IPS-18c (cell line): ENCODE measurements around the gene FTHL17.

ENCODE experiments used
- H3K4me3 ChIP-seq: 2 replicates; pipeline ENCODE4 v1.7.0; 2013; ENCODE audit warnings: low read depth, mild to moderate bottlenecking, low read length, moderate library complexity; ENCODE audit not compliant: insufficient read depth
- H3K9me3 ChIP-seq: one replicate; pipeline ENCODE4 v1.6.1; 2013; ENCODE audit warnings: mild to moderate bottlenecking, low read length, moderate library complexity; ENCODE audit not compliant: control insufficient read depth, insufficient read depth

Gene FTHL17

DNA sequence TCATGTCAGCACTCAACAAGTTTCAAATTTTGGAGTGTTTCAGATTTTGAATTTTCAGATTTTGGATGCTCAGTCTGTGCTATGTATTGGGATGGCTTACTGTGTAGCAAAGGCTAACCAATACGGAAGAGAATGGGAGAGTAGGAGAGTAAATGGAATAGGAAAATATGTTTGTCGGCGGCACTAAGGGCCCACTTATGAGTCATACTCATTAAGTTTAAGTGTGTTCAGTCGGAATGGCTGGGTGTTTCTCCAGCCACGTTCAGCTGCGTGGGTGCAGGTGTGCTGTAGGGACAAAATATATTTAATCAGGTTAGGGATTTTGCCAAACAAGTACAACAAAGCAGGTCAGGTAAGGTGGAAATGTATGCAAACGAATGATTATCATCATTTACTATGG lies 13.6 kb downstream of the FTHL17 start:
- H3K9me3 ChIP-seq = no peaks in the 10 kb centered on the region
- H3K4me3 ChIP-seq = no peak overlapping the region

DNA sequence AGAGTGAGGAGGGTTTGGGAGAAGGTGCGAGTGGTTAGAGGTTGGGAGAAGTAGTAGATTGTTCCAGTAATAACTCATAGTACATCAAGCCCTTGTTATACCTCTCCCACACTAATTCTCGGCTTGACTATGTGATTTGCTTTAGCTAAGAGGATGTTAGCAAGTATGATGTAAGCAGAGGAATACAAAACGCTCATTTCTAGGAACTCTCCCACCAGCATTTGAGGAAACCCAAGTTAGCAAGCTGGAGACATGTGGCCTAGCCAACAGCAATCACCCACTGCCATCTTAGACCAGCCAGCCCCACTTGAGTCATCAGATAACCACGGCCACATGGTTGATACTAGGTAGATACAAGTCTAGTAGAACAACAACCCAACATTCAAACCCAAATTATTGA lies 14.2 kb downstream of the FTHL17 start:
- Histone ChIP-seq H3K4me3 (no peak overlapping the region), H3K9me3 (no peaks in the 10 kb centered on the region)

DNA sequence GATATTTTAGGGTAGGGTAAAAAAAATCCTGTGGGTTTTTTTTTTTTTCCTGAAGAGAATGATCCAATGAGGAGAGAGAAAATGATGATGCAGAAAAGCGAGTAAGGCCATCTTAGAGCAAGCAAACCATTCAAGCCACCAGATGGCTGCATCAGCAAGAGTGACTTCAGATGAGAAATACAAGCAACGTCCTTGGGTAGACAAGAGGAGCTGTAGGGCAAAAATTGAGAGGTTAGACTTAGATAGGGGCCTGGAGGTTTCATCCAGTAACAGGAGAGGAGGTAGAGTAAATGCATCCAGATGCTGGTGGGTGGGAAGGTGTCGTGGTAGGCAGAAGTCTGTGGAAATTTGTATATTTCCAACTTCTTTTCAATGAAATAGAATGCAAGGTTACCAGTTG lies 14.6 kb downstream of the FTHL17 start:
- H3K9me3 ChIP-seq = no peaks in the 10 kb centered on the region
- H3K4me3 ChIP-seq = no peak overlapping the region

DNA sequence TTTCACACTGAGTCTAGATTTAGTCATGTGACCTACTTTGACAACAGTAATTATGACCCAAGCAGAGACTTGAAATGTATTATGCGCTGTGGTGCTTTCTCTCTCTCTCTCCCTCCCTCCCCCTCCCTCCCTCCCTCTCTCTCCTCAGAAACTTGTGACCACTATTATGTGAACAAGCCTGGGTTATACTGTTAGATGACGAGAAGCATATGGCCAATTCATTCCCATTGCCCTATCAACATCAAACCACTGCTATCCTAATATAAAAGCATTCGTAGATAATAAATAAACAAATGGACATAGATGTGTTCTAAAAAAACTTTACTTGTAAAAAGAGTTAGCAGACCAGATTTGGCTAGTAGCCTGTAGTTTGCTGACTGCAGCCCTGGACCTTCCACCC lies 18.2 kb downstream of the FTHL17 start:
- H3K9me3 ChIP-seq = no peaks in the 10 kb centered on the region
- no peak overlapping the region for H3K4me3 ChIP-seq

DNA sequence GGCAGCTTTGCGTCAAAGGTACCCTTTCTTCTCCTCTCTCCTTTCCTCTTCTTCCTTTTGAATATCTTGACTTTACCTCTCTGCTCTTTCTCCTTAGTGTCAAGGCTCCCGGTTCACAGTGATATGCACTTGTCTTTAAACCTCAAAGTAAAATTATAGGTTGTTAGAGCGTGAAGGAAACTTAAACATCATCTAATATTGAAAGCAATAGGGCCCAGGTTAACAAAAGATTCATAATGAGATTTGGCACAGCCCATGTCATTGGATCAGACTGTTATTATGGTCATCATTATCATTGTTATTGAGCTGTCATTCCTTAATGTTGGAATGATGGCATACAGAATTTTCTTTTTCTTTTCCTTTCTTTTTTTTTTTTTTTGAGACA lies 32.5 kb downstream of the FTHL17 start:
- H3K4me3 ChIP-seq = no peak overlapping the region
- no peaks in the 10 kb centered on the region for H3K9me3 ChIP-seq

DNA sequence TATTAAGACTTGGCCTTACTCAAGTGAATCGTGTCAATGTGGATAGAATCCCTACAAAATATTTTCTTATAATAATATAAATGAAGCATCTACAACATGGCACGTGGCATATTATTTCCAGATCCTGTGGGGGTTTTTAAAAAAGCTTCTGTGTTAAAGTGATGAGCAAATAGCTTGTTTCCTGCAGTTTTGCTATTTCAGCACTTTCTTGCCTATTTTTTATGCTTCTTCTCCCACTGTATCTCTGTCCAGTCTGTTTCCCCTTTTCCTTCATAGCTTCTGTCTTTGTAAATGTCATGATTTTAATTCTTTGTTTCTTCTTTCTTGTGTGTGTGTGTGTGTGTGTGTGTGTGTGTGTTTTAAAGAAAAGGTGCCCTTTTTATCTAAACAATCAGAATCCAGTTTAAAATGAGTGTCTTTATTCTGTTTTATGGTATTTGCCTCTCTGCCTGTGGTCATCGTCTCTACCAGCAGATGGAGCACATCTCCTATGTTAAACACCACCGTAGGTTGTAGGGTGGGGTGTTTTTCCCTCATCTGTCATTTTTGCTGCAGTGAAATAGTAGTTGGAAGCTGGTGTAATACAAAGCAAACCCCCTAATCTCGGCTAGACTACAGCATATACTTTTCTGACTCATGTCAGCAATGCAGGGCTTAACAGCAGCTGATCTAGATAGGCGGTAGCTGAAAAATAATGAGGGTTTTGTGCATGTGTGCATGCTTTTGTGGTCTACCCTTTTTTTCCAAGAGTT lies 33.1 kb downstream of the FTHL17 start:
- Histone ChIP-seq H3K9me3 (no peaks in the 10 kb centered on the region), H3K4me3 (no peak overlapping the region)

DNA sequence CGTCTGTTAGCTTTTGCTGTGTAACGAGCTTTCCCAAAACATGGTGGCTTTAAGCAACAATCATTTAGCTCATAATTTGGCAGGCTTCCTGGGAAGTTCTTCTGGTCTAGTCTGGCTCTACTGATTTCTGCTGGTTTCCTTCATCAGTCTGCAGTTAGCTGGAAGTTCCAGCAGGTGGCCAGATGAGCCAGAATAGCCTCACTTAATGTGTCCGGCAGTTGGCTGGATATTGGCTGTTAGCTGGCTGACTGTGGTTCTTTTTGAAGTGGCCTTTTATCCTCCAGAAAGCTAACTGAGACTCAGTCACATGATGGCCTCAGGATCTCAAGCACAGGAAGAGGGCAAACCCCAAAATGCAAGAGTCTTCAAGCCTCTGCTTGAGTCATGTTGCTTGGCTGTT lies 34.9 kb downstream of the FTHL17 start:
- no peak overlapping the region for H3K4me3 ChIP-seq
- H3K9me3 ChIP-seq = no peaks in the 10 kb centered on the region

DNA sequence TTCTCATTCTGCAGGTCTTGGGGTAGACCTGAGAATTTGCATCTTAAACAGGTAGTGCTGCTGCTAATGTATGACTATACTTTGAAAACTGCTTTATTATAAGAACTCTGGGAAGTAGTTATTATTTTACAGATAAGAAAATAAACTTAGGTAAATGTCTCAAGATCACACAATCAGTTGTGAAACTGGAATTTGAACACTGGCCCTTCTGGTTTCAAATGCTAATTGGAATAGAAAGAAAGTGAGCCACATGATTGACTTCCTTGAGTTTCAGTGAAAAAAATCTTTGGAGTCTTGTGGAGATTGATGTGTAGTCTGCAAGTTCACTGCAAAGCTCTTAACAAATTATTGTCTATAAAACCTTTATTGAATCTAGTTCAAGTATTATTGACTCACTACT lies 44.5 kb downstream of the FTHL17 start:
- Histone ChIP-seq H3K4me3 (no peak overlapping the region), H3K9me3 (no peaks in the 10 kb centered on the region)

DNA sequence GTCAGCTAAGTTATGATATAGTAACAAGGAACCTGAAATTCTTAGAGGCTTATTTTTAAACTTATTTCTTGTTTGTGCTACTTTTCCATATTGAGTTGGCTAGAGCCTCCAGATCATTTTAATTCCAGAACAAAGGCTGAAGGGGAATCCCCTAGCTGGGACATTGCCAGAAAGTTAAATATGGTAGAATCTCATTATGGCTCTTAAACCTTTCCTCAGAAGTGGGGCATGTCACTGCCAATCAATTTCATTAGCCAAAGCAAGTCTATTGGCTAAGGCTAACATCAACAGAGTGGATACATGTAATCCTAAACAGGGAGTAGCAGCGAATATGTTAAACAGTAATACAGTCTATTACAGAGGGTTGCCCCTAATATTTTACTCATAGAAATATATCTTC lies 47.0 kb downstream of the FTHL17 start:
- H3K4me3 ChIP-seq = no peak overlapping the region
- no peaks in the 10 kb centered on the region for H3K9me3 ChIP-seq

DNA sequence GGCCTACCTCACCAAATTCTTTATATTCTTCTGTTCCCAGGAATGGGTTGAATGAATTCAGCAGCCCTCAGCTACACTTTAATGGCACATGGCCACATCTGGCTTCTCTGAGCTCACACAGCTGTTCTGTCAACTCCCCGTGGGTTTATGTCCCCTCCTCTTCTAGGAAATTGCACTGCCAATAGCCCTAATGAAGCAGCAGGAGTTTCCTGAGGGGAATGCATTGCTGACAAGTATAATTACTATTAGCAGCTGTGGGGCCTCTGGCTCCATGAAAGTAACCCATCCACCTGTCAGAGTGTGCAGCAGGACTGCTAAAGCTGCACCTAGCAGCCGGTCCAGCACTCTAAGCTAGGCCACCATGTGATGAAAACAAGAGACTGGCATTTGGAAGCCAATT lies 50.3 kb downstream of the FTHL17 start:
- Histone ChIP-seq H3K4me3 (no peak overlapping the region), H3K9me3 (no peaks in the 10 kb centered on the region)
